ENCODE measurements around the gene ZNF607.
A peak's percentile ranks its signal among the peaks of the same experiment; 100 is the strongest.
"Not testable (repeated sequence)": the region's sequence is repeated elsewhere in the genome, so short reads cannot be mapped to it uniquely, and the experiment has no call there.

The ZNF607 gene

GRCh38 chr19:37719111-37719926 is at the start of gene ZNF607:
Gene ZNF607 (minus strand): TSS chr19:37719761. CDS start chr19:37711618, 8,143 bp downstream.
- peak; percentile 92 for DNase-seq (ENCODE audit: low spot score)

GRCh38 chr19:37763488-37763887 is 43.9 kb upstream of the ZNF607 start:
- no peak for DNase-seq (ENCODE audit: low spot score)

- not testable (repeated sequence) for DNase-seq (ENCODE audit: low spot score)
Measured at GRCh38 chr19:37757683-37758082, 38.1 kb upstream of the ZNF607 start.

GRCh38 chr19:37738371-37738770 is 18.8 kb upstream of the ZNF607 start:
- DNase-seq (ENCODE audit: low spot score): no peak

- DNase-seq (ENCODE audit: low spot score): no peak
Measured at GRCh38 chr19:37725181-37725580, 5.6 kb upstream of the ZNF607 start.

- DNase-seq (ENCODE audit: low spot score): no peak
Measured at GRCh38 chr19:37719927-37720265, 335 bp upstream of the ZNF607 start.

GRCh38 chr19:37718304-37718703 is 1.3 kb downstream of the ZNF607 start:
- DNase-seq (ENCODE audit: low spot score): peak; percentile 32

- DNase-seq (ENCODE audit: low spot score): no peak
Measured at GRCh38 chr19:37716140-37716539, 3.4 kb downstream of the ZNF607 start.

GRCh38 chr19:37706052-37706605 is 13.4 kb downstream of the ZNF607 start:
- DNase-seq (ENCODE audit: low spot score): no peak

- DNase-seq (ENCODE audit: low spot score): no peak
Measured at GRCh38 chr19:37699057-37699456, 20.5 kb downstream of the ZNF607 start.

GRCh38 chr19:37698216-37698615 is 21.3 kb downstream of the ZNF607 start:
- no peak for DNase-seq (ENCODE audit: low spot score)

- no peak for DNase-seq (ENCODE audit: low spot score)
Measured at GRCh38 chr19:37695144-37695899, 24.2 kb downstream of the ZNF607 start.

- DNase-seq (ENCODE audit: low spot score): no peak
Measured at GRCh38 chr19:37692956-37693620, 26.5 kb downstream of the ZNF607 start.

GRCh38 chr19:37691881-37692504 is 27.6 kb downstream of the ZNF607 start:
- DNase-seq (ENCODE audit: low spot score): peak; percentile 85

- no peak for DNase-seq (ENCODE audit: low spot score)
Measured at GRCh38 chr19:37683520-37683919, 36.0 kb downstream of the ZNF607 start.

GRCh38 chr19:37669450-37669914 is 50.1 kb downstream of the ZNF607 start:
- DNase-seq (ENCODE audit: low spot score): no peak

- DNase-seq (ENCODE audit: low spot score): not testable (repeated sequence)
Measured at GRCh38 chr19:37657157-37657556, 62.4 kb downstream of the ZNF607 start.

GRCh38 chr19:37655689-37656371 is 63.7 kb downstream of the ZNF607 start:
- DNase-seq (ENCODE audit: low spot score): peak; percentile 86

GRCh38 chr19:37655301-37655688 is 64.3 kb downstream of the ZNF607 start, which contains the start of gene ZFP30:
Gene ZFP30 (minus strand): TSS chr19:37655465. CDS start chr19:37647822, 7,643 bp downstream.
- peak; percentile 87 for DNase-seq (ENCODE audit: low spot score)

GRCh38 chr19:37654629-37655300 is 64.8 kb downstream of the ZNF607 start:
- DNase-seq (ENCODE audit: low spot score): peak; percentile 51

- no peak for DNase-seq (ENCODE audit: low spot score)
Measured at GRCh38 chr19:37654118-37654517, 65.4 kb downstream of the ZNF607 start.
